Measurements from ENCODE around the gene USP47. TPM values are rescaled to one million over a fixed set of nuclear protein-coding genes. Genes with fewer than 3 reads are reported as not detected.

USP47 gene
- total RNA-seq, 4 donors from 2014 or later = 61.0 to 83.3 (median 72.8) TPM

- TF ChIP-seq CTCF (IDR thresholded peaks at IDR 0.05) = no peak
- ATAC-seq (ENCODE audit: low FRiP score) (no peak), DNase-seq (ENCODE audit: low spot score) (no peak)
Observed at GRCh38 chr11:12005476-12005875, 163.7 kb downstream of the USP47 start.

GRCh38 chr11:12006552-12007229 is 164.9 kb downstream of the USP47 start:
- no peak for DNase-seq (ENCODE audit: low spot score)
- TF ChIP-seq CTCF (IDR thresholded peaks at IDR 0.05) = no peak
- no peak for ATAC-seq (ENCODE audit: low FRiP score)

GRCh38 chr11:12007230-12007593 is 165.4 kb downstream of the USP47 start:
- TF ChIP-seq CTCF (IDR thresholded peaks at IDR 0.05) = no peak
- ATAC-seq (ENCODE audit: low FRiP score) = no peak

GRCh38 chr11:12007769-12008737 is 166.3 kb downstream of the USP47 start, which contains the start of gene DKK3:
TSS of gene DKK3 (minus strand) at chr11:12008626. CDS start at chr11:12008582, 44 bp downstream.
- DNase-seq (ENCODE audit: low spot score) (no peak), ATAC-seq (ENCODE audit: low FRiP score) (peak; percentile 30)
- TF ChIP-seq CTCF (IDR thresholded peaks at IDR 0.05) = no peak

More at GRCh38 chr11:12007230-12007593, 165.4 kb downstream of the USP47 start:
- no peak for DNase-seq (ENCODE audit: low spot score)

Other genes starting within 250 kb of the USP47 start
- 10 to 100 TPM; 21.0 to 47.4 (median 35.7) TPM for gene GALNT18, start 220.0 kb upstream of the USP47 start, total RNA-seq
- gene DKK3, start 166.7 kb downstream of the USP47 start, total RNA-seq = 10 to 100 TPM; 16.5 to 33.6 (median 21.7) TPM

Data from omental fat pad (tissue), 4 donors.